ENCODE measurements around the gene ADISSP.

DNA sequence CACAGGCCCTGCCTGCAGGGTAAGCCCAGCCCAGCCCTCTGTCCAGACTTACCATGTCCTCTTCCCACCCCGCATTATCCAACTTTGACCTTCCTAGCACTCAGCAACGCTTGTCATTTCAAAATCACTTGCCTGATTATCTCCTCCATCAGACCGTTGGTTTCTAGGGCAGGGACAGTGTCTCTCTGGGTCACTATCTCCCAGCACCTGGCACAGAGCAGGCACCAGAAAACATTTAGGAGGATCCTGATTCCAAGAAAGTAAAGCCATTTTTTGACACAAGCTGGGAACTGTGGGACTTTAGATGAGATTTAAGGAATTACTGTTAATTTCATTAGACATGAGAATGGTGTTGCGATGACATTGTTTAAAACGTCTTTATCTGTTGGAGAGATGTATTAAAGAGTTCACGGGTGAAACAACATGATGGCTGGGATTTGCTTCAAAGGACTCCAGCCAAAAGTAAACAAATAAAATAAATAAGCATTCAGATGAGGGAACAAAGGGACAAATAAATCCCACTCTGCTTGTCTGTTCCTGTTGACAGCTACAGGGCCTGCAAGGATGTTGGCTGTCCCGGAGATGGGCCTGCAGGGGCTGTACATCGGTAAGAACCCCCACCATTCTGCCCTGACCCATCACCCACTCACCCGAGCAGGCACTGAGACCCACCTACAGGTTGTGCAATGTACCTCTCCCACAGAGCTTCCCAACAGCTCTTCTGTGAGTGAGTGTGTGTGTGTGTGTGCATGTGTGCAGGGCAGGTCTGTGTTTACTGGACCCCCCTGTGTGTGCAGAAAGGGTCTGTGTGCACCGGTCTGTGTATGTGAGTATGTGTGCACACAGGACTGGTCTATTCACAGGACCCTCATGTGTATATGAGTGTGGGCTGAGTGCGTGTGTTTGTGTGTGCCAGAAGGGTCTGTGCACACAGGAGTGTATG, 29.2 kb downstream of the ADISSP start:
- TF ChIP-seq CTCF (conservative IDR thresholded peaks at IDR 0.05; ENCODE audit: low read depth in 2 of 2), result no peak
- no peak for TF ChIP-seq REST (IDR thresholded peaks at IDR 0.05; ENCODE audit: unreplicated experiment)
- TF ChIP-seq POLR2AphosphoS5 (IDR thresholded peaks at IDR 0.05; ENCODE audit: low read depth), result no peak
- TF ChIP-seq JUNB (IDR thresholded peaks at IDR 0.05; ENCODE audit: unreplicated experiment), result no peak
- no peak for TF ChIP-seq EZH2phosphoT487 (IDR thresholded peaks at IDR 0.05; ENCODE audit: unreplicated experiment)
- no peak for TF ChIP-seq CREB1 (CRISPR knock-in tag; IDR thresholded peaks at IDR 0.05; ENCODE audit: low read depth)
- no peak for TF ChIP-seq ZNF114 (CRISPR knock-in tag; IDR thresholded peaks at IDR 0.05)
- no peak for TF ChIP-seq EZH2 (IDR thresholded peaks at IDR 0.05; ENCODE audit: low read depth, unreplicated experiment)
- TF ChIP-seq ZNF462 (CRISPR knock-in tag; IDR thresholded peaks at IDR 0.05), result no peak
- TF ChIP-seq, protein P1, sequence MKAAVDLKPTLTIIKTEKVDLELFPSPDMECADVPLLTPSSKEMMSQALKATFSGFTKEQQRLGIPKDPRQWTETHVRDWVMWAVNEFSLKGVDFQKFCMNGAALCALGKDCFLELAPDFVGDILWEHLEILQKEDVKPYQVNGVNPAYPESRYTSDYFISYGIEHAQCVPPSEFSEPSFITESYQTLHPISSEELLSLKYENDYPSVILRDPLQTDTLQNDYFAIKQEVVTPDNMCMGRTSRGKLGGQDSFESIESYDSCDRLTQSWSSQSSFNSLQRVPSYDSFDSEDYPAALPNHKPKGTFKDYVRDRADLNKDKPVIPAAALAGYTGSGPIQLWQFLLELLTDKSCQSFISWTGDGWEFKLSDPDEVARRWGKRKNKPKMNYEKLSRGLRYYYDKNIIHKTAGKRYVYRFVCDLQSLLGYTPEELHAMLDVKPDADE (IDR thresholded peaks at IDR 0.05), result no peak
- no peak for TF ChIP-seq ZNF331 (CRISPR knock-in tag; IDR thresholded peaks at IDR 0.05; ENCODE audit: low read depth)
- no peak for TF ChIP-seq STAT1 (IDR thresholded peaks at IDR 0.05; ENCODE audit: unreplicated experiment)
- no peak for TF ChIP-seq NANOG (IDR thresholded peaks at IDR 0.05; ENCODE audit: borderline replicate concordance)

All from GM23338 (cell line).